Measurements from ENCODE around the gene P2RY6.

GRCh38 chr11:73262851-73263495 lies 9.2 kb upstream of the P2RY6 start:
- TF ChIP-seq POLR2A (IDR thresholded peaks at IDR 0.05), result no peak
- no peak for TF ChIP-seq CTCF (IDR thresholded peaks at IDR 0.05)
